ENCODE measurements around the gene HOXB3. TPM values are rescaled to one million over a fixed set of nuclear protein-coding genes. Genes with fewer than 3 reads are reported as not detected.

Gene HOXB3
- total RNA-seq, 1 experiment from 2014 or later = 151 TPM

DNA sequence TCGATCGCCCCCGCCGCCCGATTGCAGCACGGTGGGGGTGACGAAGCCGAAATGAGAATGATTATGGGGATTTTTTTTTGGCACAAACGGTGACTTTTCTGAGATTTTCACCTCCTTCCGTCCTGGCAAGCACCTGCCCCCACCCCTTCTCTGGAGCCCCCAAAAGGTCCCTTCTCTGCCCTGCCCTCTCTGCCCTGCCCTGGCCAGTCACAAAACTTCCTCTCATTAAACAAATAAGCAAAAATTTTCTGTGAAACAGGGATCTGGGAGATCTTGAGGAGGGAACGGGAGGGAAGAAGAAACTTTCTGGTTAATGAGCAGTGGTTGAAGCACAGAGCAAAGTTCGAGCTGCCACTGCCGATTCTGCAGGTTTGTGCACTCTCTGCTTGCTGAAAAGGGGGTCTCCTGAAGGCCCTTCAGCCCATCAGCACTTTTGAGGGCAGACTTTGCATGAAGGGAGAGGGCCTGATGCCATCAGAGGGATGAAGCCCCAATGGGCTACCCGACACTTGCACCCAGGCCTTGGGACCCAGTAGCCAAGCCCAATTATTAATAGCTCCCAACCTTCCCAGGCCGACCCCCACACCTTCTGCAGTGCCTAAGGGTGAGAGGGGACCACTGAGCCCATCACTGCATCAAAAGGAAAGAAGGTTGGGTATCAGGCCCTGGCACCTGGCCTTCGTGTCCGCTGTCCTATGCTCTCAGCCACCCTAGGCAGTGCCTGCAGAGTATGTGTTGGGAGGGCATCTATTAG is 26.1 kb upstream of the HOXB3 start:
- H3K27me3 Mint-ChIP-seq (ENCODE audit: unreplicated experiment) = peaks cover 66% of the 10 kb centered on the region
- peaks cover 98% of the 10 kb centered on the region for H3K36me3 Mint-ChIP-seq (ENCODE audit: insufficient read depth, unreplicated experiment)
- H3K4me1 Mint-ChIP-seq (ENCODE audit: low read depth, unreplicated experiment) = peaks cover 49% of the 10 kb centered on the region
- intact Hi-C loops (cut with micrococcal nuclease; ENCODE audit: unreplicated experiment) = loop anchor here (5.0 kb wide), 1 partner anchor 309 kb away; no protein-coding TSS in a partner anchor
- TF ChIP-seq, protein P1, sequence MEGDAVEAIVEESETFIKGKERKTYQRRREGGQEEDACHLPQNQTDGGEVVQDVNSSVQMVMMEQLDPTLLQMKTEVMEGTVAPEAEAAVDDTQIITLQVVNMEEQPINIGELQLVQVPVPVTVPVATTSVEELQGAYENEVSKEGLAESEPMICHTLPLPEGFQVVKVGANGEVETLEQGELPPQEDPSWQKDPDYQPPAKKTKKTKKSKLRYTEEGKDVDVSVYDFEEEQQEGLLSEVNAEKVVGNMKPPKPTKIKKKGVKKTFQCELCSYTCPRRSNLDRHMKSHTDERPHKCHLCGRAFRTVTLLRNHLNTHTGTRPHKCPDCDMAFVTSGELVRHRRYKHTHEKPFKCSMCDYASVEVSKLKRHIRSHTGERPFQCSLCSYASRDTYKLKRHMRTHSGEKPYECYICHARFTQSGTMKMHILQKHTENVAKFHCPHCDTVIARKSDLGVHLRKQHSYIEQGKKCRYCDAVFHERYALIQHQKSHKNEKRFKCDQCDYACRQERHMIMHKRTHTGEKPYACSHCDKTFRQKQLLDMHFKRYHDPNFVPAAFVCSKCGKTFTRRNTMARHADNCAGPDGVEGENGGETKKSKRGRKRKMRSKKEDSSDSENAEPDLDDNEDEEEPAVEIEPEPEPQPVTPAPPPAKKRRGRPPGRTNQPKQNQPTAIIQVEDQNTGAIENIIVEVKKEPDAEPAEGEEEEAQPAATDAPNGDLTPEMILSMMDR (IDR thresholded peaks at IDR 0.05; ENCODE audit: unreplicated experiment) = no peak
- no TSS peak for BruUV-seq (replicated peaks)
- no peaks in the 10 kb centered on the region for H3K9me3 Mint-ChIP-seq (ENCODE audit: low read depth, unreplicated experiment)
- H3K4me3 Mint-ChIP-seq (ENCODE audit: low read depth, unreplicated experiment) = peak overlapping the region; percentile 88
- H3K27ac Mint-ChIP-seq (ENCODE audit: unreplicated experiment) = peak overlapping the region; percentile 74
- CTCF ChIA-PET = interaction anchor here (0.9 to 2.9 kb wide), 5 partner anchors 15 to 353 kb away, joined by 3 to 10 read pairs (median 6); no protein-coding TSS in a partner anchor
- no peak for DNase-seq

GRCh38 chr17:48615047-48615962 is 25.3 kb upstream of the HOXB3 start, which contains the start of gene HOXB8:
HOXB8 (minus strand) TSS chr17:48615292; CDS start chr17:48614704, 588 bp downstream.
- peaks cover 57% of the 10 kb centered on the region for H3K27me3 Mint-ChIP-seq (ENCODE audit: unreplicated experiment)
- no peak for DNase-seq
- intact Hi-C loops (cut with micrococcal nuclease; ENCODE audit: unreplicated experiment) = loop anchor here (5.0 kb wide), 1 partner anchor 308 kb away; no protein-coding TSS in a partner anchor
- H3K4me3 Mint-ChIP-seq (ENCODE audit: low read depth, unreplicated experiment) = peak within 1 kb of the TSS; percentile 88
- peaks cover 98% of the 10 kb centered on the region for H3K36me3 Mint-ChIP-seq (ENCODE audit: insufficient read depth, unreplicated experiment)
- TF ChIP-seq, protein P1 (IDR thresholded peaks at IDR 0.05; ENCODE audit: unreplicated experiment) = no peak
- BruUV-seq (replicated peaks) = no TSS peak
- peaks cover 41% of the 10 kb centered on the region for H3K4me1 Mint-ChIP-seq (ENCODE audit: low read depth, unreplicated experiment)
- H3K9me3 Mint-ChIP-seq (ENCODE audit: low read depth, unreplicated experiment) = no peaks in the 10 kb centered on the region
- CTCF ChIA-PET = interaction anchor here (0.6 to 2.9 kb wide), 8 partner anchors 17 to 480 kb away, joined by 3 to 10 read pairs (median 3); no protein-coding TSS in a partner anchor
- peak within 1 kb of the TSS; percentile 74 for H3K27ac Mint-ChIP-seq (ENCODE audit: unreplicated experiment)

DNA sequence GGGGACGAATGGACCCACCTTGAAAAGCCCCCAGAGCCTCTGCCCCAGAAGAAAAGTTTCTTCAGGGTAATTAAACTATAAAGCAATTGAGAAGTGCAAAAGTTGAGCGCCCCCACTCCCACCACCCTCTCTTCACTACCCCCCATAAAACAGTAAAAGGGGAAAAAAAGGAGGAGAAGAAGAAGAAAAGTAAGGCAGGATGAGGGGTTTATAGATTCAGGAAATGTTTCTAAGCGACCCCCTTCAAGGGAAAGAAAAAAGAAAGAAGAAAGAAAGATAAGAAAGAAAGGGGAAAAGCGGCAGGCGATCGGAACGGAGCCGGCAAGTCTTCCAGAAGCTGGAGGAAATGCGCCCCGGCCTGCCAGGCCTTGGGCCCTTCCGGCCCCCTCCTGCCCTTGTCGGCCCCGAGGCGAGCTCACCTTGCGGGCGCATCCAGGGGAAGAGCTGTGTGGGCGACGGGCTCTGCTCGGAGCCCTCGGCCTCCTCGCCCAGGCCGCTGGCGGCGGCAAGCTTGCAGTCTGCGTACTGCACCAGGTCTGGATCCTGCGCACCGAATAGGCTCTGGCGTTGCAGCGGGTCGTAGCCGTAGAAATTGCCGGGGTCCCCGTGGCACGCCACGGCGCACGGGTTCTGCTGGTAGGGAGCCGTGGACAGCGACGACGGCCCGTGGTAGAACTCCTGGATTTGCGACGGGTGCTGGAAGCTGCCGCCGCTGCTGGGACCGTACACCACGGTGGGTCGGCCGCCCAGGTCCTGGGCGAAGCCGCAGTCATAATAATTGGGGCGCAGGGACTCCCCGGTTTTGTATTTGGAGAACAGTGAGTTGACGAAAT is 24.0 kb upstream of the HOXB3 start:
- BruUV-seq (replicated peaks) = no TSS peak
- TF ChIP-seq, protein P1 (IDR thresholded peaks at IDR 0.05; ENCODE audit: unreplicated experiment) = no peak
- Mint-ChIP-seq H3K27me3 (ENCODE audit: unreplicated experiment) (peaks cover 45% of the 10 kb centered on the region), H3K36me3 (ENCODE audit: insufficient read depth, unreplicated experiment) (peaks cover 100% of the 10 kb centered on the region), H3K4me3 (ENCODE audit: low read depth, unreplicated experiment) (peak overlapping the region; percentile 88), H3K4me1 (ENCODE audit: low read depth, unreplicated experiment) (peaks cover 36% of the 10 kb centered on the region), H3K9me3 (ENCODE audit: low read depth, unreplicated experiment) (no peaks in the 10 kb centered on the region), H3K27ac (ENCODE audit: unreplicated experiment) (peak overlapping the region; percentile 74)
- CTCF ChIA-PET = interaction anchor here (0.6 to 2.9 kb wide), 10 partner anchors 9 to 589 kb away, joined by 3 to 10 read pairs (median 4); partner anchors contain the start of genes HOXB6 and HOXB9
- intact Hi-C loops (cut with micrococcal nuclease; ENCODE audit: unreplicated experiment) = no loop called here
- DNase-seq = no peak

Measured in Calu3 (cell line).